Neural crest cell (in vitro differentiated cells): ENCODE results near the gene ADGRV1. TPM values are rescaled to one million over a fixed set of nuclear protein-coding genes. Genes with fewer than 3 reads are reported as not detected.

Source experiments
- DNase-seq: peaks from one replicate; pipeline ENCODE4 v3.0.0; 2021; ENCODE audit warnings: low read depth, mixed read lengths, low spot score
- H3K27ac Mint-ChIP-seq: one replicate; pipeline ENCODE4 v1.8.0; 2021; ENCODE audit warnings: mild to moderate bottlenecking, mixed read lengths; ENCODE audit not compliant: unreplicated experiment
- H3K27me3 Mint-ChIP-seq: 2 replicates; pipeline ENCODE4 v1.8.0; 2021; ENCODE audit warnings: low read depth, mild to moderate bottlenecking, mixed read lengths
- H3K36me3 Mint-ChIP-seq: 2 replicates; pipeline ENCODE4 v1.8.0; 2021; ENCODE audit warnings: low read depth, mild to moderate bottlenecking, mixed read lengths
- H3K4me1 Mint-ChIP-seq: 2 replicates; pipeline ENCODE4 v1.8.0; 2021; ENCODE audit warnings: mixed read lengths
- H3K4me3 Mint-ChIP-seq: one replicate; pipeline ENCODE4 v1.8.0; 2021; ENCODE audit warnings: mild to moderate bottlenecking, mixed read lengths
- H3K9me3 Mint-ChIP-seq: 2 replicates; pipeline ENCODE4 v1.8.0; 2021; ENCODE audit warnings: mixed read lengths
- total RNA-seq: library from RNA; stranded (reverse); gene quantifications from 2 replicates; pipeline ENCODE4 v1.2.1, GENCODE V29; 2021
- TF ChIP-seq, protein P1 (sequence below): fragments of 200-600 bp; sonication (generic); conservative IDR thresholded peaks from 2 replicates; pipeline ENCODE4 v1.5.0; 2021; ENCODE audit warnings: antibody characterized with exemption, mild to moderate bottlenecking

Gene ADGRV1
- total RNA-seq, 1 donor from 2014 or later, result 43.4 TPM

- H3K4me1 Mint-ChIP-seq, result peaks cover 22% of the 10 kb centered on the region
- no peak overlapping the region for H3K4me3 Mint-ChIP-seq
- peaks cover 10% of the 10 kb centered on the region for H3K36me3 Mint-ChIP-seq
- no peaks in the 10 kb centered on the region for H3K9me3 Mint-ChIP-seq
- DNase-seq, result no peak
- TF ChIP-seq, protein P1, sequence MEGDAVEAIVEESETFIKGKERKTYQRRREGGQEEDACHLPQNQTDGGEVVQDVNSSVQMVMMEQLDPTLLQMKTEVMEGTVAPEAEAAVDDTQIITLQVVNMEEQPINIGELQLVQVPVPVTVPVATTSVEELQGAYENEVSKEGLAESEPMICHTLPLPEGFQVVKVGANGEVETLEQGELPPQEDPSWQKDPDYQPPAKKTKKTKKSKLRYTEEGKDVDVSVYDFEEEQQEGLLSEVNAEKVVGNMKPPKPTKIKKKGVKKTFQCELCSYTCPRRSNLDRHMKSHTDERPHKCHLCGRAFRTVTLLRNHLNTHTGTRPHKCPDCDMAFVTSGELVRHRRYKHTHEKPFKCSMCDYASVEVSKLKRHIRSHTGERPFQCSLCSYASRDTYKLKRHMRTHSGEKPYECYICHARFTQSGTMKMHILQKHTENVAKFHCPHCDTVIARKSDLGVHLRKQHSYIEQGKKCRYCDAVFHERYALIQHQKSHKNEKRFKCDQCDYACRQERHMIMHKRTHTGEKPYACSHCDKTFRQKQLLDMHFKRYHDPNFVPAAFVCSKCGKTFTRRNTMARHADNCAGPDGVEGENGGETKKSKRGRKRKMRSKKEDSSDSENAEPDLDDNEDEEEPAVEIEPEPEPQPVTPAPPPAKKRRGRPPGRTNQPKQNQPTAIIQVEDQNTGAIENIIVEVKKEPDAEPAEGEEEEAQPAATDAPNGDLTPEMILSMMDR, result no peak
- no peak overlapping the region for H3K27ac Mint-ChIP-seq
- H3K27me3 Mint-ChIP-seq, result no peaks in the 10 kb centered on the region
Measured at GRCh38 chr5:91155274-91155673, 596.7 kb downstream of the ADGRV1 start.

GRCh38 chr5:91156242-91156641 is 597.6 kb downstream of the ADGRV1 start:
- Mint-ChIP-seq H3K27ac (no peak overlapping the region), H3K27me3 (no peaks in the 10 kb centered on the region)

GRCh38 chr5:91158011-91158410 is 599.4 kb downstream of the ADGRV1 start:
- H3K9me3 Mint-ChIP-seq, result no peaks in the 10 kb centered on the region
- H3K36me3 Mint-ChIP-seq, result peaks cover 7% of the 10 kb centered on the region
- DNase-seq, result no peak
- no peaks in the 10 kb centered on the region for H3K27me3 Mint-ChIP-seq
- no peak overlapping the region for H3K27ac Mint-ChIP-seq
- H3K4me3 Mint-ChIP-seq, result no peak overlapping the region
- peaks cover 31% of the 10 kb centered on the region for H3K4me1 Mint-ChIP-seq
- TF ChIP-seq, protein P1, result no peak

More at GRCh38 chr5:91156242-91156641, 597.6 kb downstream of the ADGRV1 start:
- no peak overlapping the region for H3K4me3 Mint-ChIP-seq
- no peaks in the 10 kb centered on the region for H3K9me3 Mint-ChIP-seq
- DNase-seq, result no peak
- peaks cover 18% of the 10 kb centered on the region for H3K4me1 Mint-ChIP-seq
- H3K36me3 Mint-ChIP-seq, result peaks cover 9% of the 10 kb centered on the region
- TF ChIP-seq, protein P1, result no peak

GRCh38 chr5:91159647-91160046 is 601.0 kb downstream of the ADGRV1 start:
- Mint-ChIP-seq H3K27ac (no peak overlapping the region), H3K36me3 (peaks cover 7% of the 10 kb centered on the region), H3K9me3 (no peaks in the 10 kb centered on the region), H3K4me1 (peaks cover 30% of the 10 kb centered on the region), H3K4me3 (no peak overlapping the region), H3K27me3 (no peaks in the 10 kb centered on the region)
- TF ChIP-seq, protein P1, result no peak
- no peak for DNase-seq

- TF ChIP-seq, protein P1, result no peak
- no peak overlapping the region for H3K4me3 Mint-ChIP-seq
- H3K36me3 Mint-ChIP-seq, result peaks cover 7% of the 10 kb centered on the region
Measured at GRCh38 chr5:91160714-91161285, 602.2 kb downstream of the ADGRV1 start.

More at GRCh38 chr5:91160714-91161285, 602.2 kb downstream of the ADGRV1 start:
- no peaks in the 10 kb centered on the region for H3K9me3 Mint-ChIP-seq
- H3K27ac Mint-ChIP-seq, result peak overlapping the region; percentile 77
- peaks cover 30% of the 10 kb centered on the region for H3K4me1 Mint-ChIP-seq
- no peaks in the 10 kb centered on the region for H3K27me3 Mint-ChIP-seq
- no peak for DNase-seq
